Uterus (tissue), 4 donors: ENCODE measurements around the gene ULK4. TPM values are rescaled to one million over a fixed set of nuclear protein-coding genes. Genes with fewer than 3 reads are reported as not detected.

Experiments used
- DNase-seq, 2 donors: peaks; one replicate each; pipeline ENCODE4 v3.0.0-alpha.2; 2019 to 2020
- H3K27ac ChIP-seq, 2 donors: fragments of 200-600 bp; sonication (generic); 1 replicate in 1 of 2; 2 replicates in 1 of 2; pipeline ENCODE4 v1.5.1; 2016 to 2018
- H3K27me3 ChIP-seq, 2 donors: fragments of 200-600 bp; sonication (generic); one replicate each; pipeline ENCODE4 v1.5.1; 2018 to 2019; ENCODE audit warnings: control low read depth in 1 of 2
- H3K36me3 ChIP-seq, 2 donors: fragments of 200-600 bp; sonication (generic); one replicate each; pipeline ENCODE4 v1.5.1; 2019; ENCODE audit warnings: control low read depth in 1 of 2
- H3K4me1 ChIP-seq, 2 donors: fragments of 200-600 bp; sonication (generic); one replicate each; pipeline ENCODE4 v1.5.1; 2018 to 2019; ENCODE audit warnings: control low read depth in 1 of 2
- H3K4me3 ChIP-seq, 2 donors: fragments of 200-600 bp; sonication (generic); 1 replicate in 1 of 2; 2 replicates in 1 of 2; pipeline ENCODE4 v1.5.1; 2018 to 2019; ENCODE audit warnings: mild to moderate bottlenecking in 1 of 2
- H3K9me3 ChIP-seq, 2 donors: fragments of 200-600 bp; sonication (generic); one replicate each; pipeline ENCODE4 v1.5.1; 2019; ENCODE audit warnings: control low read depth in 1 of 2
- CTCF ChIP-seq, 4 experiments: fragments of 200-600 bp in 2 of 4; fragments of 450-650 bp in 2 of 4; sonication (generic) in 2 of 4; IDR thresholded peaks; one replicate each; pipeline ENCODE4 v1.5.1; 2016 to 2019; ENCODE audit warnings: antibody characterized with exemption in 4 of 4, mild to moderate bottlenecking in 2 of 4, moderate library complexity in 1 of 4
- POLR2A ChIP-seq, 2 donors: fragments of 450-650 bp; IDR thresholded peaks; one replicate each; pipeline ENCODE4 v1.6.1; 2016; ENCODE audit warnings: antibody characterized with exemption in 2 of 2, mild to moderate bottlenecking in 1 of 2, moderate library complexity in 1 of 2
- intact Hi-C: fragments of 100-400 bp; cut with DNase I; formaldehyde crosslinking; loops from one replicate; pipeline ENCODE4 v1.15.1; 2023; ENCODE audit warnings: low total_unique reads
- total RNA-seq, 4 donors: library from RNA; depleted of rRNA in 3 of 4; stranded (reverse); fragments of >200 nt in 3 of 4; gene quantifications; one replicate each; pipeline versions ENCODE4 v1.1.0 to v1.2.4, GENCODE V29; 2014 to 2023
- donor health status: DM: yes; HTN: yes; CAD: no.

The ULK4 gene
- total RNA-seq, 4 donors from 2014 or later: 8.7 to 118 (median 26.1) TPM

GRCh38 chr3:41660510-41660909 is 301.4 kb downstream of the ULK4 start:
- DNase-seq: no peak
- Histone ChIP-seq H3K36me3 (no peaks in the 10 kb centered on the region), H3K27me3 (no peaks in the 10 kb centered on the region), H3K4me1 (no peaks in the 10 kb centered on the region), H3K9me3 (no peaks in the 10 kb centered on the region), H3K27ac (no peak overlapping the region), H3K4me3 (no peak overlapping the region)
- intact Hi-C loops: no loop called here
- no peak for TF ChIP-seq CTCF (IDR thresholded peaks at IDR 0.05)
- no peak for TF ChIP-seq POLR2A (IDR thresholded peaks at IDR 0.05)

- peak overlapping the region; percentile 48 to 64 for H3K27ac ChIP-seq
- intact Hi-C loops: no loop called here
Measured at GRCh38 chr3:41653571-41654239, 308.2 kb downstream of the ULK4 start.

GRCh38 chr3:41652931-41653330 is 309.0 kb downstream of the ULK4 start:
- no peak for DNase-seq
- intact Hi-C loops: no loop called here
- H3K4me3 ChIP-seq: no peak overlapping the region
- H3K4me1 ChIP-seq: peaks cover 0 to 12% of the 10 kb centered on the region in 2 donors
- no peak for TF ChIP-seq POLR2A (IDR thresholded peaks at IDR 0.05)
- no peak for TF ChIP-seq CTCF (IDR thresholded peaks at IDR 0.05)
- H3K27ac ChIP-seq: peak overlapping the region; percentile 48 to 64
- H3K27me3 ChIP-seq: no peaks in the 10 kb centered on the region
- H3K36me3 ChIP-seq: no peaks in the 10 kb centered on the region
- no peaks in the 10 kb centered on the region for H3K9me3 ChIP-seq

More at GRCh38 chr3:41653571-41654239, 308.2 kb downstream of the ULK4 start:
- H3K9me3 ChIP-seq: no peaks in the 10 kb centered on the region
- no peaks in the 10 kb centered on the region for H3K27me3 ChIP-seq
- TF ChIP-seq CTCF (IDR thresholded peaks at IDR 0.05) (no peak), POLR2A (IDR thresholded peaks at IDR 0.05) (no peak)
- no peaks in the 10 kb centered on the region for H3K36me3 ChIP-seq
- no peak for DNase-seq
- no peak overlapping the region for H3K4me3 ChIP-seq
- H3K4me1 ChIP-seq: peaks cover 0 to 12% of the 10 kb centered on the region in 2 donors

- DNase-seq: no peak
- peaks cover 0 to 12% of the 10 kb centered on the region in 2 donors for H3K4me1 ChIP-seq
- no peak overlapping the region for H3K4me3 ChIP-seq
- TF ChIP-seq POLR2A (IDR thresholded peaks at IDR 0.05) (no peak), CTCF (IDR thresholded peaks at IDR 0.05) (no peak)
- no peaks in the 10 kb centered on the region for H3K9me3 ChIP-seq
- H3K27me3 ChIP-seq: no peaks in the 10 kb centered on the region
- H3K27ac ChIP-seq: peak overlapping the region; percentile 48 to 64
- intact Hi-C loops: no loop called here
- no peaks in the 10 kb centered on the region for H3K36me3 ChIP-seq
Measured at GRCh38 chr3:41652506-41652905, 309.4 kb downstream of the ULK4 start.

- intact Hi-C loops: no loop called here
- DNase-seq: no peak
- TF ChIP-seq CTCF (IDR thresholded peaks at IDR 0.05): no peak
- no peak for TF ChIP-seq POLR2A (IDR thresholded peaks at IDR 0.05)
- no peaks in the 10 kb centered on the region for H3K27me3 ChIP-seq
- H3K27ac ChIP-seq: peak overlapping the region in 1 of 2 donors; percentile 64
- H3K36me3 ChIP-seq: no peaks in the 10 kb centered on the region
- peaks cover 0 to 12% of the 10 kb centered on the region in 2 donors for H3K4me1 ChIP-seq
- no peak overlapping the region for H3K4me3 ChIP-seq
- no peaks in the 10 kb centered on the region for H3K9me3 ChIP-seq
Measured at GRCh38 chr3:41651718-41652117, 310.2 kb downstream of the ULK4 start.
